ENCODE data around the gene MTIF3. TPM values are rescaled to one million over a fixed set of nuclear protein-coding genes. Genes with fewer than 3 reads are reported as not detected.
"Not testable (repeated sequence)": the region's sequence is repeated elsewhere in the genome, so short reads cannot be mapped to it uniquely, and the experiment has no call there.

Gene MTIF3
- total RNA-seq, 4 donors from 2014 or later: 27.7 to 98.3 (median 66.7) TPM

DNA sequence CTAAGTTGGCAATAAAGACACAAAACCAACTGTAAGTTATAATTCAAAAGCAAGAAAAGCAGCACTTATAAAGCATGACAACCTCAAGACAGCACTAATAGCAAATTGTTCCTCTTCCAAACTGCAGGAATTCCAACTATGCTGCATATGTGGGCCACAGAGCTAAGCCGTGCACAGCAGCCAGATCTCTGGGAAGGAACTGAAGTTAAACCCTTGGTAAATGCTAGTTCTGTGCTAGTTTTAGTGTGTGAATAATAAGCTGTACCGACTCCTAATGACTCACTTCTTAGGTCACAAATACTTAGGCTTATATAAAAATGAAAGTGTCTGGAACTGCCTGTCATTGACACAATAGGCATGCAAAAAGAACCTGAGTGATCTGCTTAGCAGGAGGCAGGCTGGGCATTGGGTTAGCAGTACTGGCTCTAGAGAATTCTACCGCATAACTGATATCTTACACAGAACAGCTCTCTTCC is 47.1 kb downstream of the MTIF3 start:
- Histone ChIP-seq H3K27ac (peak overlapping the region; percentile 69 to 83 (median 75)), H3K4me1 (peaks cover 26 to 46% (median 37%) of the 10 kb centered on the region in 4 donors), H3K36me3 (no peaks in the 10 kb centered on the region), H3K4me3 (no peak overlapping the region), H3K9me3 (no peaks in the 10 kb centered on the region), H3K27me3 (no peaks in the 10 kb centered on the region)
- TF ChIP-seq EP300 (IDR thresholded peaks at IDR 0.05; ENCODE audit: low read depth) (no peak), POLR2A (IDR thresholded peaks at IDR 0.05) (no peak), POLR2AphosphoS5 (IDR thresholded peaks at IDR 0.05) (no peak)
- TF ChIP-seq, protein P1, sequence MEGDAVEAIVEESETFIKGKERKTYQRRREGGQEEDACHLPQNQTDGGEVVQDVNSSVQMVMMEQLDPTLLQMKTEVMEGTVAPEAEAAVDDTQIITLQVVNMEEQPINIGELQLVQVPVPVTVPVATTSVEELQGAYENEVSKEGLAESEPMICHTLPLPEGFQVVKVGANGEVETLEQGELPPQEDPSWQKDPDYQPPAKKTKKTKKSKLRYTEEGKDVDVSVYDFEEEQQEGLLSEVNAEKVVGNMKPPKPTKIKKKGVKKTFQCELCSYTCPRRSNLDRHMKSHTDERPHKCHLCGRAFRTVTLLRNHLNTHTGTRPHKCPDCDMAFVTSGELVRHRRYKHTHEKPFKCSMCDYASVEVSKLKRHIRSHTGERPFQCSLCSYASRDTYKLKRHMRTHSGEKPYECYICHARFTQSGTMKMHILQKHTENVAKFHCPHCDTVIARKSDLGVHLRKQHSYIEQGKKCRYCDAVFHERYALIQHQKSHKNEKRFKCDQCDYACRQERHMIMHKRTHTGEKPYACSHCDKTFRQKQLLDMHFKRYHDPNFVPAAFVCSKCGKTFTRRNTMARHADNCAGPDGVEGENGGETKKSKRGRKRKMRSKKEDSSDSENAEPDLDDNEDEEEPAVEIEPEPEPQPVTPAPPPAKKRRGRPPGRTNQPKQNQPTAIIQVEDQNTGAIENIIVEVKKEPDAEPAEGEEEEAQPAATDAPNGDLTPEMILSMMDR (IDR thresholded peaks at IDR 0.05): no peak
- intact Hi-C loops (cut with DNase I; ENCODE audit: low total_unique reads) (no loop called here), in situ Hi-C loops (cut with MboI; ENCODE audit: low pct_ligation_motif_present in 1 of 4, low pct_unique_long_range_greater_than_20kb in 1 of 4, low sequenced_read_pairs in 3 of 4) (no loop called here)
- 10% methylated on average over 3 of the region's 3 CpGs; no CpG with 5 or more reads in 1 of the 2 donors for WGBS, 2 donors (ENCODE audit: low coverage in 1 of 2)
- no peak for DNase-seq

DNA sequence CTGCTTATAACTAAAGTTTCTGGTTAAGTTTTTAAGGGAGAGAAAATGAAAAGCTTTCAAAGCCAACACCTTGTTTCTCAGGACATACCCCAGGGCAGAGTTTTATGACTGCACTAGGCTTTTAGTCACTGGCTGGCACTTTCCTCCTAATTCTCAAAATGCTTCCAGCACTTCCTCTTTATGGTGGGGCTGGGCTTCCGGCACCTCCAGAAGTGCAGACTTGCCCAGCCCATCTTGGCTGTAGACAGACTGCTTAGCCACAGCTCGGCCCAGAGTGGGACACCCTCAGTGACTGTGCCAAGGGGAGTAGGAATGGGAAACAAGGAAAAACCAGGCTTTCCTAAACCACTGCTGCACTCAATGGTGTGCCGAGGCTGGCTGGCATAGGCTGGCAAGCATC is 49.2 kb downstream of the MTIF3 start:
- peak overlapping the region in 3 of 4 donors; percentile 25 to 62 (median 59) for H3K27ac ChIP-seq
- TF ChIP-seq, protein P1 (IDR thresholded peaks at IDR 0.05): no peak
- TF ChIP-seq POLR2AphosphoS5 (IDR thresholded peaks at IDR 0.05) (no peak), POLR2A (IDR thresholded peaks at IDR 0.05) (no peak), EP300 (IDR thresholded peaks at IDR 0.05; ENCODE audit: low read depth) (no peak)
- no peak overlapping the region for H3K4me3 ChIP-seq
- H3K36me3 ChIP-seq: no peaks in the 10 kb centered on the region
- DNase-seq: peak; percentile 66
- H3K4me1 ChIP-seq: peaks cover 26 to 44% (median 34%) of the 10 kb centered on the region in 4 donors
- 21 to 80% methylated on average over 1 to 3 of the region's 3 CpGs for WGBS, 2 donors (ENCODE audit: low coverage in 1 of 2)
- in situ Hi-C loops (cut with MboI; ENCODE audit: low pct_ligation_motif_present in 1 of 4, low pct_unique_long_range_greater_than_20kb in 1 of 4, low sequenced_read_pairs in 3 of 4): no loop called here
- intact Hi-C loops (cut with DNase I; ENCODE audit: low total_unique reads): no loop called here
- H3K27me3 ChIP-seq: no peaks in the 10 kb centered on the region
- H3K9me3 ChIP-seq: no peaks in the 10 kb centered on the region

DNA sequence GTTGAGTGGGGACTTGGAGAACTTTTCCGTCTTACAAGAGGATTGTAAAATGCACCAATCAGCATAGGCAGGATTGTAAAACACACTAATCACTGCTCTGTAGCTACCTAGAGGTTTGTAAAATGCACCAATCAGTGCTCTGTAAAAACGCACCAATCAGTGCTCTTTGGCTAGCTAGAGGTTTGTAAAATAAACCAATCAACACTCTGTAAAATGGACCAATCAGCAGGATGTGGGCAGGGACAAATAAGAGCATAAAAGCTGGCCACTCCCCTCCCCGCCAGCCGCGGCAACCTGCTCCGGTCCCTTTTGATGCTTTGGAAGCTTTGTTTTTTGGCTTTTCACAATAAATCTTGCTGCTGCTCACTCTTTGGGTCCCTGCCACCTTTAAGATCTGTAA is 50.0 kb downstream of the MTIF3 start:
- DNase-seq; intact Hi-C loops (cut with DNase I; ENCODE audit: low total_unique reads); in situ Hi-C loops (cut with MboI; ENCODE audit: low pct_ligation_motif_present in 1 of 4, low pct_unique_long_range_greater_than_20kb in 1 of 4, low sequenced_read_pairs in 3 of 4); H3K4me3 ChIP-seq; H3K9me3 ChIP-seq; H3K27me3 ChIP-seq; H3K36me3 ChIP-seq: not testable (repeated sequence)
- peak overlapping the region in 2 of 4 donors; percentile 59 to 62 for H3K27ac ChIP-seq
- peaks cover 23 to 45% (median 31%) of the 10 kb centered on the region in 4 donors for H3K4me1 ChIP-seq
- 85 to 100% methylated on average over 1 to 6 of the region's 6 CpGs for WGBS, 2 donors (ENCODE audit: low coverage in 1 of 2)

DNA sequence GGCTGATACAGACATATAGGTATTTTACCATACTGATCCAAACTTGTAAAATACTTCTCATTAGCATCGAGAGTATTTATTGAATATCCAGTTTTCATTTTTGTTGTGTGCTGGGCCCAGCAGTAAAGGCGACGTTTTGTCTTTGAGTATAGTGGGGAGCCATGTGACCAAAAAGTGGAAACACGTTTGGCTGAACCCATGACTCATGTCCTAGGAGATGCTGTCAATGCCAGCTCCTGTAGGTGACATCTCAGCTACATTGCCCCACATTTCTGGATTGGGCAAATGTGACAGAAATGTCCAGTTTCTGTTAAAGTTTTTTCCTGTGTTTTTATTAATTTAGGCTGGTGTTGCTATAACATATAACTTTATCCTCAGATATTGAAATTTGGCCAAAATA is 52.0 kb downstream of the MTIF3 start:
- Histone ChIP-seq H3K4me1 (peaks cover 10 to 25% (median 19%) of the 10 kb centered on the region in 4 donors), H3K4me3 (no peak overlapping the region), H3K36me3 (no peaks in the 10 kb centered on the region), H3K9me3 (no peaks in the 10 kb centered on the region), H3K27ac (no peak overlapping the region), H3K27me3 (no peaks in the 10 kb centered on the region)
- intact Hi-C loops (cut with DNase I; ENCODE audit: low total_unique reads) (no loop called here), in situ Hi-C loops (cut with MboI; ENCODE audit: low pct_ligation_motif_present in 1 of 4, low pct_unique_long_range_greater_than_20kb in 1 of 4, low sequenced_read_pairs in 3 of 4) (loop anchor here in 2 of 4 donors (25.0 kb wide), 2 partner anchors 139 to 314 kb away; no protein-coding TSS in a partner anchor)
- WGBS, 2 donors (ENCODE audit: low coverage in 1 of 2): 68 to 89% methylated on average over 3 to 4 of the region's 4 CpGs
- TF ChIP-seq POLR2AphosphoS5 (IDR thresholded peaks at IDR 0.05) (no peak), POLR2A (IDR thresholded peaks at IDR 0.05) (no peak), EP300 (IDR thresholded peaks at IDR 0.05; ENCODE audit: low read depth) (no peak)
- TF ChIP-seq, protein P1 (IDR thresholded peaks at IDR 0.05): no peak
- DNase-seq: no peak
